HG03175 (cell line): ENCODE data around the gene PIGM.
"Not testable (repeated sequence)": the region's sequence is repeated elsewhere in the genome, so short reads cannot be mapped to it uniquely, and the experiment has no call there.

Source experiments
- ATAC-seq: cut with Tn5 transposase; IDR thresholded peaks from one replicate; pipeline ENCODE4 v1.9.1; 2021; ENCODE audit warnings: mild to moderate bottlenecking, moderate library complexity; ENCODE audit not compliant: unreplicated experiment

Gene PIGM

GRCh38 chr1:160061369-160062229 lies 29.8 kb upstream of the PIGM start:
- ATAC-seq = no peak

- no peak for ATAC-seq
Observed at GRCh38 chr1:160058087-160058486, 26.3 kb upstream of the PIGM start.

GRCh38 chr1:160056648-160057169 lies 24.9 kb upstream of the PIGM start:
- no peak for ATAC-seq

GRCh38 chr1:160053548-160054365 lies 22.0 kb upstream of the PIGM start:
- ATAC-seq = no peak

GRCh38 chr1:160052936-160053335 lies 21.1 kb upstream of the PIGM start:
- ATAC-seq = no peak

- ATAC-seq = no peak
Observed at GRCh38 chr1:160050619-160051018, 18.8 kb upstream of the PIGM start.

- not testable (repeated sequence) for ATAC-seq
Observed at GRCh38 chr1:160050182-160050581, 18.4 kb upstream of the PIGM start.

GRCh38 chr1:160049101-160049500 lies 17.3 kb upstream of the PIGM start:
- no peak for ATAC-seq

GRCh38 chr1:160048335-160048734 lies 16.5 kb upstream of the PIGM start:
- no peak for ATAC-seq

GRCh38 chr1:160047111-160047991 lies 15.6 kb upstream of the PIGM start:
- no peak for ATAC-seq

GRCh38 chr1:160046494-160047110 lies 14.8 kb upstream of the PIGM start:
- ATAC-seq = peak; percentile 70

GRCh38 chr1:160045653-160046052 lies 13.9 kb upstream of the PIGM start:
- ATAC-seq = no peak

- no peak for ATAC-seq
Observed at GRCh38 chr1:160043543-160043942, 11.8 kb upstream of the PIGM start.

GRCh38 chr1:160040476-160040875 lies 8.7 kb upstream of the PIGM start:
- no peak for ATAC-seq

GRCh38 chr1:160032165-160032820 lies 503 bp upstream of the PIGM start:
- no peak for ATAC-seq

GRCh38 chr1:160030657-160031364 lies 979 bp downstream of the PIGM start:
- ATAC-seq = no peak

GRCh38 chr1:160028426-160028825 lies 3.4 kb downstream of the PIGM start:
- ATAC-seq = no peak

- no peak for ATAC-seq
Observed at GRCh38 chr1:160025314-160025713, 6.5 kb downstream of the PIGM start.
